Fibroblast of villous mesenchyme (primary cell): ENCODE data around the gene NFATC1. TPM values are rescaled to one million over a fixed set of nuclear protein-coding genes. Genes with fewer than 3 reads are reported as not detected.
"Not testable (repeated sequence)": the region's sequence is repeated elsewhere in the genome, so short reads cannot be mapped to it uniquely, and the experiment has no call there.

Experiments
- DNase-seq: peaks from one replicate; pipeline ENCODE4 v3.0.0-alpha.2; 2010; ENCODE audit warnings: low read depth
- H3K4me3 ChIP-seq: 2 replicates; pipeline ENCODE4 v1.5.1; 2011; ENCODE audit warnings: low read depth, mild to moderate bottlenecking, low read length
- total RNA-seq: library from RNA; depleted of rRNA; stranded (reverse); fragments of >200 nt; gene quantifications from 2 replicates; pipeline ENCODE4 v1.2.3, GENCODE V29; 2012
- TF ChIP-seq, protein P1 (sequence below): IDR thresholded peaks from 2 replicates; pipeline ENCODE4 v1.5.1; 2012; ENCODE audit warnings: low read depth, mild to moderate bottlenecking, low read length; ENCODE audit not compliant: insufficient read depth

The NFATC1 gene
- total RNA-seq, 1 donor: 0.43 TPM

DNA sequence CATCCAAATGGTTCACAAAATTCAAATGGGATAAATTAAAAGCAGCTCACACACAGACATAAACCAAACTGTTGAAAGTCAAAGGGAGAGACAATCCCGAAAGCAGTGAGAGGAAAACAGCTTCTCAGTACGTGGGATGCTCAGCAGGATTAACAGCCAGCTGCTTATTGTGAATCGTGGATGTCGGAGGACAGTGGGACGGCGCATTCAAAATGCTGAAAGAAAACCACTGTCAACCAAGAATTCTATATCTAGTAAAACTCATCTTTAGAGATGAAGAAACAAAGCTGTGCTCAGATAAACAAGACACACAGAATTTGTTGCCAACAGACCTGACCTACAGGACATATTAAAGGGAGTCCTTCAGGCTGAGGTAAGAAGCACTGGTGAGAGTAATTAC, 102.9 kb downstream of the NFATC1 start:
- no peak for DNase-seq
- H3K4me3 ChIP-seq: no peak overlapping the region
- TF ChIP-seq, protein P1, sequence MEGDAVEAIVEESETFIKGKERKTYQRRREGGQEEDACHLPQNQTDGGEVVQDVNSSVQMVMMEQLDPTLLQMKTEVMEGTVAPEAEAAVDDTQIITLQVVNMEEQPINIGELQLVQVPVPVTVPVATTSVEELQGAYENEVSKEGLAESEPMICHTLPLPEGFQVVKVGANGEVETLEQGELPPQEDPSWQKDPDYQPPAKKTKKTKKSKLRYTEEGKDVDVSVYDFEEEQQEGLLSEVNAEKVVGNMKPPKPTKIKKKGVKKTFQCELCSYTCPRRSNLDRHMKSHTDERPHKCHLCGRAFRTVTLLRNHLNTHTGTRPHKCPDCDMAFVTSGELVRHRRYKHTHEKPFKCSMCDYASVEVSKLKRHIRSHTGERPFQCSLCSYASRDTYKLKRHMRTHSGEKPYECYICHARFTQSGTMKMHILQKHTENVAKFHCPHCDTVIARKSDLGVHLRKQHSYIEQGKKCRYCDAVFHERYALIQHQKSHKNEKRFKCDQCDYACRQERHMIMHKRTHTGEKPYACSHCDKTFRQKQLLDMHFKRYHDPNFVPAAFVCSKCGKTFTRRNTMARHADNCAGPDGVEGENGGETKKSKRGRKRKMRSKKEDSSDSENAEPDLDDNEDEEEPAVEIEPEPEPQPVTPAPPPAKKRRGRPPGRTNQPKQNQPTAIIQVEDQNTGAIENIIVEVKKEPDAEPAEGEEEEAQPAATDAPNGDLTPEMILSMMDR: no peak

DNA sequence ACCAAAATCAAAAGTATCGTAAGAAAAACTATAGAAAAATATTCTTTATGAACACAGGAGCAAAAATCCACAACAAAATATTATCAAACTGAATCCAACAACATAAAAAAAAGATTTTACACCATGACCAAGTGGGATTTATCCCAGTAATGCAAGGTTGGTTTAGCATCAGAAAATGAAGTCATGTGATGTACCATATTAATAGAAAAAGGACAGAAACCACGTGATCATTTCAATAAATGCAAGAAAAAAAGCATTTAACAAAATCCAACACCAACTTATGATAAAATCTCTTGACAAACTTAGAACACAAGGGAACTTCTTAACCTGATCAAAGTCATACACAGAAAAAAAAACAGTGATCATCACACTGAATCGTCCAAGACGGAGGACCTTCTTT, 105.3 kb downstream of the NFATC1 start:
- no peak for DNase-seq
- TF ChIP-seq, protein P1: no peak
- no peak overlapping the region for H3K4me3 ChIP-seq

DNA sequence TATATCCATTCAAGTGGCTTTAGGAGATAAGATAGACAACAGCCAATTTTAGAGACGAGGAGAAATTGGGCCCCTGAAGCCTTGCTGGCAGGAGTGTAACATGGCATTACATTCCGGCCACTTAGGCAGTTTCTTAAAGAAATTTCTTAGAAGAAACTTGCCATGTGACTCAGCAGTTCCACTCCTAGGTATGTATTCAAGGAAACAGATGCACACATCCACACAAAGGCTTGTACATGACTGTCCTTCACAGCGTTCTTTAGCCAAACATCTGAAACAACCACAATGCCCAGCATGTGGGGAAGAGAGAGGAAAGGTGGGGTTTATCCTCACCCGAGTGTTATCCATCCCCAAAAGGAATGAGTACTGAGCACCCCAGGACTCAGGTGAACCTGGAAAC, 107.1 kb downstream of the NFATC1 start:
- DNase-seq: no peak
- no peak overlapping the region for H3K4me3 ChIP-seq
- TF ChIP-seq, protein P1: no peak

DNA sequence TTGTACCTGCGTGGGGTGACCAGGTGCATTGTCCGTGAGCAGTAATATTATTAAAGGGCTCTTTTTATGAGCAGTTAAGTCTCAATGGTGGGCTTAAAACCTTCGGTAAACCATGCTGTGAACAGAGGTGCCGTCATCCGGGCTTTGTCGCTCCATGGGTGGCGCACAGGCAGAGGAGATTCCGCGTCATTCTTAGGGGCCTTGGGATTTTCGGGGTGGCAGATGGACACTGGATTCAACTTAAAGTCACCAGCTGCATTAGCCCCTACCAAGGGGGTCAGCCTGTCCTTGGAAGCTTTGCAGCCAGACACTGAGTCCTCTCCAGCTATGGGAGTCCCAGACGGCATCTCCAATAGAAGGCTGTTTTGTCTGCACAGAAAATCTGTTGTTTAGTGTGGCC, 107.7 kb downstream of the NFATC1 start:
- no peak for DNase-seq
- TF ChIP-seq, protein P1: no peak
- no peak overlapping the region for H3K4me3 ChIP-seq

DNA sequence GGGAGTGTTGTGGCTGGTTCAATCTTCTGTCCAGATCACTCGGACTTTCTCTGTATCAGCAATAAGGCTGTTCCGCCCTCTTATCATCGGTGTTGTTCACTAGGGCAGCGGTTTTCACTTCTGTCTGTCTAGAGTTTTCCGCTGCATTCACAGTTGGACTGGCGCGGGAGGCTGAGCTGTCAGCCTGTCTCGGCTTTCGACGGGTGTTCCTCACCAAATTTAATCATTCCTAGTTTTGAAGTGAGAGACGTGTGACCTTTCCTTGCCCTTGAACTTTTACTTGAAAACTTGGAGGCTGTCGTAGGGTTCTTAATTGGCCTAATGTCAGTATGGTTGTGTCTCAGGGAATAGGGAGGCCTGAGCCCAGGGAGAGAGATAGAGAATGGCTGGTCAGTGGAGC, 108.3 kb downstream of the NFATC1 start:
- H3K4me3 ChIP-seq: no peak overlapping the region
- TF ChIP-seq, protein P1: no peak
- no peak for DNase-seq

DNA sequence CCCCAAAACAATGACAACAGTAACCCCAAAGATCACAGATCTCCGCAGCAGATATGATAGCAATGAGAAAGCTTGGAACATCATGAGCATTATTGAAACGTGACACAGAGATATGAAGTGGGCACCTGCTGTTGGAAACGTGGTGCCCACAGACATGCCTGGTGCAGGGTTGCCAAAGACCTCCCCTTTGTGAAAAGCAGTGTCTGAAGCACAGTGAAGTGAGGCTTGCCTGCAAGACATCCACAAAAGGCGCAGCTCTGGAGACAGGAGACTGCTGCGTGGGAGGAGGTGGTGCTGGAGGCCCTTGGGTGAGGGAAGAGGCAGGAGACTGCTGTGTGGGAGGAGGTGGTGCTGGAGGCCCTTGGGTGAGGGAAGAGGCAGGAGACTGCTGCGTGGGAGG, 108.8 kb downstream of the NFATC1 start:
- not testable (repeated sequence) for H3K4me3 ChIP-seq, DNase-seq

DNA sequence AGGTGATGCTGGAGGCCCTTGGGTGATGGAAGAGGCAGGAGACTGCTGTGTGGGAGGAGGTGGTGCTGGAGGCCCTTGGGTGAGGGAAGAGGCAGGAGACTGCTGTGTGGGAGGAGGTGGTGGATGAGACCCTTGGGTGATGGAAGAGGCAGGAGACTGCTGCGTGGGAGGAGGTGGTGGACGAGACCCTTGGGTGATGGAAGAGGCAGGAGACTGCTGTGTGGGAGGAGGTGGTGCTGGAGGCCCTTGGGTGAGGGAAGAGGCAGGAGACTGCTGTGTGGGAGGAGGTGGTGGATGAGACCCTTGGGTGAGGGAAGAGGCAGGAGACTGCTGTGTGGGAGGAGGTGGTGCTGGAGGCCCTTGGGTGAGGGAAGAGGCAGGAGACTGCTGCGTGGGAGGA, 109.7 kb downstream of the NFATC1 start:
- DNase-seq, H3K4me3 ChIP-seq: not testable (repeated sequence)

DNA sequence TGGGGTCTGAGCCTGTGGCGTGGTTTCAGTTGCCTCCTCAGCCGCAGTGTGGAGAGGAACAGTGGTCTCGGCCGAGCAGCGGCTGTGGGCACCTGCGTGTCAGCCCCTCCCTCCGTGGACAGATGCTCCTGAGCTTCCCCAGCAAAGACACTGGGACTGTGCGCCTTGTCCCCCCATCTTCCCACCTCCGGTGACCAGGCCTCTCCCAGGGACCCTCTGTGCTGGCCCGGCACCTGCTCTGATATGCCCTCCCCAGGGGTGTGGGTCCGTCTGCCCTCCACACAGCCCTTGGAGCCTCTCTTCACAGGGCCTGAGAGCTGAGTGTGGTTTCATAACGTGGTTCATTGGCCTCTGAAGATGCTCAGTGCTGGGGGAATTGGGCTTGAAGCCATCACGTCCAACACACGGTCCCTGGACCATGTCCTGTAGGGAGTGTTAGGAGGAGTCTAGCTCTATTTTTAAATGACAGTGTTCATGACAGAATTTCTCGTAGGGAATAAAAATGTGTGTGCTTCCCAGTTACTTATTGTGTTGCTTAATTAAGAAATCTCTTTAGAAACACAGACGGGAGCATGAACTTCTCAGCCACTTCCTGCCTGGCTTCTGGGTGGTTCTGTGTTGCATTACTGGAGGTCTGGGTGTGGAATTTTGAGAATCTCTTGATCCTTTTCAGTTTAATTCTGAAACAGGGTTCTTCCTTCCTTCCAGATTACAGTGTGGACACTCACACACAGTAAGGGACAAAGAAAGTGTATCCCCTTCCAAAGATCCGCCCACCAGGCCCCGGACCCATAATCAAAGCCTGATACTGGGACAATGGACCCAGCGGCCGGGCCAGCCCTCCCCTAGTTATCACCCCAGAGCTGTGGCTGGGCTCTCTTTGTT, 110.7 kb downstream of the NFATC1 start:
- TF ChIP-seq, protein P1: no peak
- no peak overlapping the region for H3K4me3 ChIP-seq
- peak; percentile 64 for DNase-seq
